Measurements from ENCODE around the gene MAG. TPM values are rescaled to one million over a fixed set of nuclear protein-coding genes. Genes with fewer than 3 reads are reported as not detected.

The MAG gene
- total and polyA plus RNA-seq, 10 of the 15 experiments (the other 5 are each of a cell fraction or from before 2014, with no cell fraction given), result 0.03 to 0.82 (median 0.17) TPM; not detected in 2

GRCh38 chr19:35261356-35262100, 30.4 kb upstream of the MAG start:
- BruUV-seq (replicated peaks), result no TSS peak
- Histone ChIP-seq H3K4me3 (no peak overlapping the region), H4K20me1 (ENCODE audit: control insufficient read depth, insufficient read depth) (no peaks in the 10 kb centered on the region), H3K4me1 (ENCODE audit: control insufficient read depth, insufficient read depth, low read length) (no peaks in the 10 kb centered on the region), H3K79me2 (ENCODE audit: control insufficient read depth, insufficient read depth, low read length) (peaks cover 3% of the 10 kb centered on the region), H3K36me3 (ENCODE audit: control insufficient read depth in 2 of 2, insufficient read depth in 2 of 2, low read length in 1 of 2) (peaks cover 9 to 13% of the 10 kb centered on the region in 2 experiments; a peak in 3 of 4 replicates), H3K9me3 (replicated peaks; ENCODE audit: control insufficient read depth, insufficient read depth, low read length) (no peaks in the 10 kb centered on the region), H2AFZ (ENCODE audit: control insufficient read depth, low read depth, low read length) (no peak overlapping the region), H3K27ac (ENCODE audit: control insufficient read depth, insufficient read depth) (no peak overlapping the region), H3K4me2 (ENCODE audit: control insufficient read depth, insufficient read depth) (no peak overlapping the region), H3K27me3 (replicated peaks in 1 of 2; ENCODE audit: control insufficient read depth in 2 of 2, insufficient read depth in 2 of 2, low read length in 1 of 2) (no peaks in the 10 kb centered on the region), H3K9ac (ENCODE audit: control insufficient read depth, insufficient read depth, low read length) (no peak overlapping the region)
- SMC1A ChIA-PET (ENCODE audit: uncharacterized antibody, unreplicated experiment), result no interaction called here
- no peak for TF ChIP-seq NR2C2 (IDR thresholded peaks at IDR 0.05; ENCODE audit: borderline replicate concordance, control insufficient read depth, insufficient read length, low read depth)
- DNase-seq (ENCODE audit: low read depth, low spot score) (no peak), ATAC-seq (no peak), FAIRE-seq (no peak)
- RAD21 ChIA-PET (ENCODE audit: unreplicated experiment), result interaction anchor here (1.1 kb wide), 1 partner anchor 120 kb away, joined by 4 read pairs; no protein-coding TSS in a partner anchor
- in situ Hi-C loops (cut with MboI) (no loop called here), intact Hi-C loops (cut with micrococcal nuclease; ENCODE audit: unreplicated experiment) (loop anchor here (10.0 kb wide), 1 partner anchor 233 kb away; the partner anchor contains the start of gene KRTDAP)
- CTCF ChIA-PET, result no interaction called here
- 64% methylated on average over 12 of the region's 12 CpGs for WGBS (ENCODE audit: insufficient coverage, insufficient replicate concordance, low lambda C conversion rate, missing lambda C conversion rate)
- POLR2A ChIA-PET, result no interaction called here

- H3K4me2 ChIP-seq (ENCODE audit: control insufficient read depth, insufficient read depth), result no peak overlapping the region
- no peak for ATAC-seq
- FAIRE-seq, result no peak
- in situ Hi-C loops (cut with MboI), result no loop called here
- peaks cover 10 to 13% of the 10 kb centered on the region in 2 experiments; a peak in 3 of 4 replicates for H3K36me3 ChIP-seq (ENCODE audit: control insufficient read depth in 2 of 2, insufficient read depth in 2 of 2, low read length in 1 of 2)
- no peak overlapping the region for H2AFZ ChIP-seq (ENCODE audit: control insufficient read depth, low read depth, low read length)
- H3K27ac ChIP-seq (ENCODE audit: control insufficient read depth, insufficient read depth), result no peak overlapping the region
- WGBS (ENCODE audit: insufficient coverage, insufficient replicate concordance, low lambda C conversion rate, missing lambda C conversion rate), result 79% methylated on average over 17 of the region's 17 CpGs
- no peaks in the 10 kb centered on the region for H3K4me1 ChIP-seq (ENCODE audit: control insufficient read depth, insufficient read depth, low read length)
- no peak overlapping the region for H3K4me3 ChIP-seq
- DNase-seq (ENCODE audit: low read depth, low spot score), result no peak
- H3K9ac ChIP-seq (ENCODE audit: control insufficient read depth, insufficient read depth, low read length), result no peak overlapping the region
- H3K79me2 ChIP-seq (ENCODE audit: control insufficient read depth, insufficient read depth, low read length), result peaks cover 10% of the 10 kb centered on the region
- ChIA-PET RAD21 (ENCODE audit: unreplicated experiment) (interaction anchor here (1.1 kb wide), 1 partner anchor 121 kb away, joined by 4 read pairs; no protein-coding TSS in a partner anchor), CTCF (no interaction called here), SMC1A (ENCODE audit: uncharacterized antibody, unreplicated experiment) (interaction anchor here (1.9 kb wide), 1 partner anchor 108 kb away, joined by 4 read pairs; the partner anchor contains the start of gene FXYD5), POLR2A (no interaction called here)
- peak; percentile 56 for TF ChIP-seq POLR2A (IDR thresholded peaks at IDR 0.05; ENCODE audit: low read depth, low read length)
- no peak for TF ChIP-seq HDAC2 (IDR thresholded peaks at IDR 0.05)
- intact Hi-C loops (cut with micrococcal nuclease; ENCODE audit: unreplicated experiment), result loop anchor here (10.0 kb wide), 1 partner anchor 233 kb away; the partner anchor contains the start of gene KRTDAP
- no peaks in the 10 kb centered on the region for H4K20me1 ChIP-seq (ENCODE audit: control insufficient read depth, insufficient read depth)
- BruUV-seq (replicated peaks), result no TSS peak
- no peaks in the 10 kb centered on the region for H3K9me3 ChIP-seq (replicated peaks; ENCODE audit: control insufficient read depth, insufficient read depth, low read length)
- no peaks in the 10 kb centered on the region for H3K27me3 ChIP-seq (replicated peaks in 1 of 2; ENCODE audit: control insufficient read depth in 2 of 2, insufficient read depth in 2 of 2, low read length in 1 of 2)
Measured at GRCh38 chr19:35262101-35262761, 29.7 kb upstream of the MAG start.

Measured in GM12878 (cell line).